Measurements from ENCODE around the gene AMH. TPM values are rescaled to one million over a fixed set of nuclear protein-coding genes. Genes with fewer than 3 reads are reported as not detected.

The AMH gene
- total RNA-seq, 1 experiment from 2014 or later: 11.2 TPM

- TF ChIP-seq, protein P1, sequence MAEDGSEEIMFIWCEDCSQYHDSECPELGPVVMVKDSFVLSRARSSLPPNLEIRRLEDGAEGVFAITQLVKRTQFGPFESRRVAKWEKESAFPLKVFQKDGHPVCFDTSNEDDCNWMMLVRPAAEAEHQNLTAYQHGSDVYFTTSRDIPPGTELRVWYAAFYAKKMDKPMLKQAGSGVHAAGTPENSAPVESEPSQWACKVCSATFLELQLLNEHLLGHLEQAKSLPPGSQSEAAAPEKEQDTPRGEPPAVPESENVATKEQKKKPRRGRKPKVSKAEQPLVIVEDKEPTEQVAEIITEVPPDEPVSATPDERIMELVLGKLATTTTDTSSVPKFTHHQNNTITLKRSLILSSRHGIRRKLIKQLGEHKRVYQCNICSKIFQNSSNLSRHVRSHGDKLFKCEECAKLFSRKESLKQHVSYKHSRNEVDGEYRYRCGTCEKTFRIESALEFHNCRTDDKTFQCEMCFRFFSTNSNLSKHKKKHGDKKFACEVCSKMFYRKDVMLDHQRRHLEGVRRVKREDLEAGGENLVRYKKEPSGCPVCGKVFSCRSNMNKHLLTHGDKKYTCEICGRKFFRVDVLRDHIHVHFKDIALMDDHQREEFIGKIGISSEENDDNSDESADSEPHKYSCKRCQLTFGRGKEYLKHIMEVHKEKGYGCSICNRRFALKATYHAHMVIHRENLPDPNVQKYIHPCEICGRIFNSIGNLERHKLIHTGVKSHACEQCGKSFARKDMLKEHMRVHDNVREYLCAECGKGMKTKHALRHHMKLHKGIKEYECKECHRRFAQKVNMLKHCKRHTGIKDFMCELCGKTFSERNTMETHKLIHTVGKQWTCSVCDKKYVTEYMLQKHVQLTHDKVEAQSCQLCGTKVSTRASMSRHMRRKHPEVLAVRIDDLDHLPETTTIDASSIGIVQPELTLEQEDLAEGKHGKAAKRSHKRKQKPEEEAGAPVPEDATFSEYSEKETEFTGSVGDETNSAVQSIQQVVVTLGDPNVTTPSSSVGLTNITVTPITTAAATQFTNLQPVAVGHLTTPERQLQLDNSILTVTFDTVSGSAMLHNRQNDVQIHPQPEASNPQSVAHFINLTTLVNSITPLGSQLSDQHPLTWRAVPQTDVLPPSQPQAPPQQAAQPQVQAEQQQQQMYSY (CRISPR knock-in tag; IDR thresholded peaks at IDR 0.05): no peak
- no peak for TF ChIP-seq SMAD4 (CRISPR knock-in tag; IDR thresholded peaks at IDR 0.05)
- TF ChIP-seq ZNF425 (CRISPR knock-in tag; conservative IDR thresholded peaks at IDR 0.05): no peak
- no peak for TF ChIP-seq NR2C2 (CRISPR knock-in tag; IDR thresholded peaks at IDR 0.05)
- TF ChIP-seq TCF7 (CRISPR knock-in tag; IDR thresholded peaks at IDR 0.05; ENCODE audit: low read depth): no peak
- TF ChIP-seq, protein P2, sequence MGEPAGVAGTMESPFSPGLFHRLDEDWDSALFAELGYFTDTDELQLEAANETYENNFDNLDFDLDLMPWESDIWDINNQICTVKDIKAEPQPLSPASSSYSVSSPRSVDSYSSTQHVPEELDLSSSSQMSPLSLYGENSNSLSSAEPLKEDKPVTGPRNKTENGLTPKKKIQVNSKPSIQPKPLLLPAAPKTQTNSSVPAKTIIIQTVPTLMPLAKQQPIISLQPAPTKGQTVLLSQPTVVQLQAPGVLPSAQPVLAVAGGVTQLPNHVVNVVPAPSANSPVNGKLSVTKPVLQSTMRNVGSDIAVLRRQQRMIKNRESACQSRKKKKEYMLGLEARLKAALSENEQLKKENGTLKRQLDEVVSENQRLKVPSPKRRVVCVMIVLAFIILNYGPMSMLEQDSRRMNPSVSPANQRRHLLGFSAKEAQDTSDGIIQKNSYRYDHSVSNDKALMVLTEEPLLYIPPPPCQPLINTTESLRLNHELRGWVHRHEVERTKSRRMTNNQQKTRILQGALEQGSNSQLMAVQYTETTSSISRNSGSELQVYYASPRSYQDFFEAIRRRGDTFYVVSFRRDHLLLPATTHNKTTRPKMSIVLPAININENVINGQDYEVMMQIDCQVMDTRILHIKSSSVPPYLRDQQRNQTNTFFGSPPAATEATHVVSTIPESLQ (CRISPR knock-in tag; IDR thresholded peaks at IDR 0.05): no peak
- TF ChIP-seq JAZF1 (CRISPR knock-in tag; IDR thresholded peaks at IDR 0.05): no peak
- no peak for TF ChIP-seq RELA (CRISPR knock-in tag; IDR thresholded peaks at IDR 0.05; ENCODE audit: borderline replicate concordance)
- TF ChIP-seq TP53 (CRISPR knock-in tag; IDR thresholded peaks at IDR 0.05): no peak
- TF ChIP-seq SOX15 (CRISPR knock-in tag; IDR thresholded peaks at IDR 0.05): no peak
- TF ChIP-seq, protein P3, sequence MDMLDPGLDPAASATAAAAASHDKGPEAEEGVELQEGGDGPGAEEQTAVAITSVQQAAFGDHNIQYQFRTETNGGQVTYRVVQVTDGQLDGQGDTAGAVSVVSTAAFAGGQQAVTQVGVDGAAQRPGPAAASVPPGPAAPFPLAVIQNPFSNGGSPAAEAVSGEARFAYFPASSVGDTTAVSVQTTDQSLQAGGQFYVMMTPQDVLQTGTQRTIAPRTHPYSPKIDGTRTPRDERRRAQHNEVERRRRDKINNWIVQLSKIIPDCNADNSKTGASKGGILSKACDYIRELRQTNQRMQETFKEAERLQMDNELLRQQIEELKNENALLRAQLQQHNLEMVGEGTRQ (CRISPR knock-in tag; IDR thresholded peaks at IDR 0.05): no peak
- no peak for TF ChIP-seq ZNF512 (CRISPR knock-in tag; IDR thresholded peaks at IDR 0.05; ENCODE audit: borderline replicate concordance)
- TF ChIP-seq ARID4B (CRISPR knock-in tag; IDR thresholded peaks at IDR 0.05; ENCODE audit: borderline replicate concordance): no peak
- no peak for TF ChIP-seq ZNF416 (CRISPR knock-in tag; IDR thresholded peaks at IDR 0.05)
- TF ChIP-seq ZMAT4 (CRISPR knock-in tag; IDR thresholded peaks at IDR 0.05): no peak
Observed at GRCh38 chr19:2251106-2252054, 2.3 kb downstream of the AMH start (continued).

Data from WTC11 (cell line).